Heart left ventricle (tissue), 13 donors: ENCODE results near the gene DNM1.

ENCODE experiments used
- POLR2A ChIP-seq, 2 donors: fragments of 450-650 bp; IDR thresholded peaks; one replicate each; pipeline ENCODE4 v1.6.1; 2017; ENCODE audit warnings: antibody characterized with exemption in 2 of 2, mild to moderate bottlenecking in 2 of 2, moderate library complexity in 2 of 2
- TF ChIP-seq, protein P1 (sequence below), 12 donors: fragments of 200-600 bp; sonication (generic) in 4 of 12; IDR thresholded peaks; one replicate each; pipeline versions ENCODE4 v1.5.0 to v1.8.0; 2018 to 2022; ENCODE audit warnings: antibody characterized with exemption in 12 of 12, mild to moderate bottlenecking in 5 of 12
- donor health status: ischemic (EF 13 %, LVEDD 7.1; RV severe dilation, severe dysfunction).
- donor health status: DM: no; HTN: yes; CAD: no.
- donor health status: DM: no; HTN: no; CAD: no.
- donor health status: ischemic (EF 25% LVEDD 6.9; RV normal size, moderate dysfunction).
- donor health status: ischemic (EF 25% LVEDD 5.7; RV mildly dilated, moderate dysfunction).
- donor health status: ischemic (EF 35%, LVEDD 5.7; RV mildly dilated, moderate dysfunction).
- donor health status: nonischemic (EF 11% LVEDD 7.7; RV severe dilation, severe dysfunction).
- donor health status: DM: yes; HTN: yes; CAD: no.
- donor health status: PGD.
- donor health status: ischemic (EF 29% LVEDD 5.4; RV normal size, mild dysfunction).
- donor health status: nonischemic (EF 23%, LVEDD 6.1; RV moderate dilation, normal function).

DNA sequence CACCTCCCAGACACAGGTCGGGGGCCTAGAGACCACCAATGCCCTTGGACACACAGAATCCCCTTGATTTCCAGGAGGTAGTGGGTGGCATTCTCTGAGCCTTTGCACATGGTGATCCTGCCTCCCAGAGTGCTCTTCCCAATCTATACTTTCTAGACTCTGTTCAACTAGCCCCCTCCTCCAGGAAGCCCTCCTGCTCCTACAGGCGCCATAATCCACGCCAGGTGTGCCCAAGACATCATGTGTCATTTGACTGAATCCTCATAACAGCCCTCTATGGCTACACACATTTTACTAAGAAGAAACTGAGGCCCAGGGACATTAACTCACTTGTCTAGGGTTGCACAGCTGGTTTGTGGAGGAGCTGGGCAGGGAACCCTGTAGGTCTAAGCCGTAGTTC, 36.0 kb upstream of the DNM1 start:
- TF ChIP-seq POLR2A (IDR thresholded peaks at IDR 0.05) = no peak
- TF ChIP-seq, protein P1, sequence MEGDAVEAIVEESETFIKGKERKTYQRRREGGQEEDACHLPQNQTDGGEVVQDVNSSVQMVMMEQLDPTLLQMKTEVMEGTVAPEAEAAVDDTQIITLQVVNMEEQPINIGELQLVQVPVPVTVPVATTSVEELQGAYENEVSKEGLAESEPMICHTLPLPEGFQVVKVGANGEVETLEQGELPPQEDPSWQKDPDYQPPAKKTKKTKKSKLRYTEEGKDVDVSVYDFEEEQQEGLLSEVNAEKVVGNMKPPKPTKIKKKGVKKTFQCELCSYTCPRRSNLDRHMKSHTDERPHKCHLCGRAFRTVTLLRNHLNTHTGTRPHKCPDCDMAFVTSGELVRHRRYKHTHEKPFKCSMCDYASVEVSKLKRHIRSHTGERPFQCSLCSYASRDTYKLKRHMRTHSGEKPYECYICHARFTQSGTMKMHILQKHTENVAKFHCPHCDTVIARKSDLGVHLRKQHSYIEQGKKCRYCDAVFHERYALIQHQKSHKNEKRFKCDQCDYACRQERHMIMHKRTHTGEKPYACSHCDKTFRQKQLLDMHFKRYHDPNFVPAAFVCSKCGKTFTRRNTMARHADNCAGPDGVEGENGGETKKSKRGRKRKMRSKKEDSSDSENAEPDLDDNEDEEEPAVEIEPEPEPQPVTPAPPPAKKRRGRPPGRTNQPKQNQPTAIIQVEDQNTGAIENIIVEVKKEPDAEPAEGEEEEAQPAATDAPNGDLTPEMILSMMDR (IDR thresholded peaks at IDR 0.05) = no peak
